HG02798 (cell line): ENCODE data around the gene SERTAD4.
"Not testable (repeated sequence)": the region's sequence is repeated elsewhere in the genome, so short reads cannot be mapped to it uniquely, and the experiment has no call there.

Source experiments
- ATAC-seq: cut with Tn5 transposase; IDR thresholded peaks from one replicate; pipeline ENCODE4 v1.9.1; 2021; ENCODE audit warnings: mild to moderate bottlenecking; ENCODE audit not compliant: unreplicated experiment, poor library complexity

Gene SERTAD4

DNA sequence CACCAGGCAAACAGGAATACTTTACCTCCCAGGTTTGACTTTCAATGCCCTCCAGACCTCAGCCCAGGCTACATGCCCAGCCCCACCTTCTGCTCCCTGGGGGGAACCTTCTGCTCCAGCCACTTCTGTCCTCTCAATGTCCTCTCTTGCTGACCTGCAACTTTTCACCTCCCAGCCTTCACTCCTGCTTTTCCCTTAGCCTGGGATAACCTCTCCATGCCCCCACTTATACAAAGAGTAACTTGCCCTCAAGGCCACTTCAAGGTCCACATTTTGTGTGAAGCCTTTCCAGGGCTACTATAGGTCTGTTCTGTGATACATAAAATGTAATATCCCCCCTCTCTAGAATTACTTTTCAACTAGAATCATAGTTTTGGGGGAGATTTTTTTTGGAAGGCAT, 21.7 kb downstream of the SERTAD4 start:
- ATAC-seq = no peak

DNA sequence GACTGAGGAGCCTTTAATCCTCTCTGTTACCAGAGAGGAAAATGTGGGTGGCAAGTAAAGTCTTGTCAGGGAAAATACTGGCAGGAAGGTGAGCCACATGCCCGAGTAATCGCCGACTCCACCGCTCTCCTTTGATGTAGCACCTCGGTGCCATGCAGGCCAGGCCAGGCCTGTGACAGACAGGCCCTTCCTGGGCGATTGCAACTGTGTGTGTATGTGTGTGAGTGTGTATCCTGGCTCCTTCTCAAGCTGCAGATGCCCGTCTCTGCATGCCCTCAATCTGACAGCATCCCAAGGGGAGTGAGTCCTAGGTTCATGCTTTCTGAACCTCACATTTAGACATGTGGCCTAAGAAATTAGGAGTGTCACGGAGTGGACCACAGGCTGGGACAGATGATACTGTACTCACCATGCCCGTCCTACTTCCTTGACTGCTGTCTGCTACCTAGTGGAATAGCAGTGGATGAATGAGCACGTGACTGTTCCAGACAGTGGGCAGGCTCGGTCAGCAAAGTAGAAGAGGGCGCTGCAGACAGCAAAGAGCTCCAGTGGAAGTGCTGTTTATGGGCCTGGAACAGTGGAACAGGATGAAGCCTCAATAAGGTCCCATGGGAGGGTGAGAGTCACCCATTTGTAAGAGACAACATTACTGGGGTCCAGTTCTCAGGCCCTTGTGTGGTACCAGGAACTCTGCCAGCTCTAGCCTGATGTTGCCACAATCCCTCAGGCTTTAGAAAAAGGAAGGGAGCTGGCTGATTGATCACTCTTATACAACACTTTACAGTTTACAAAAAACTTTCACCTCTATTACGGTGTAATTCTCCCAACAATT, 25.3 kb downstream of the SERTAD4 start:
- no peak for ATAC-seq

DNA sequence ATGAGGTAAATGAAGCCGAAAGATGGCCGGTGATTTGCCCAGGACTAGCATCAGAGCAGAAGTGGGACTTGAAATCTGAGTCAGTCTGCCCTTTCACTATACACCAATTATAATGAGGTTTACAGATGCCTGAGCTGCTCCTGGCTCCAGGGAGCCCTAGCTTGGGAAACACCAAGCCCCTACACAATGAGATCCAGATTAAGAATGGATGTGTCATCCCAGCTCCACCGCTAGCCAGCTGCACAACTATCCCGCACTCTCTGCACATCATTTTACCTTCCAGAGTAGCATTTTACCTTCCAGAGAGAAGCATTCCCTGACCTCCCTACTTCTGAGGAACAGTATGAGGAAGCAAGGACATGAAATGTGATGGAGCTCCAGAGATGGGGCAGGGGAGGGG, 27.0 kb downstream of the SERTAD4 start:
- ATAC-seq = no peak

DNA sequence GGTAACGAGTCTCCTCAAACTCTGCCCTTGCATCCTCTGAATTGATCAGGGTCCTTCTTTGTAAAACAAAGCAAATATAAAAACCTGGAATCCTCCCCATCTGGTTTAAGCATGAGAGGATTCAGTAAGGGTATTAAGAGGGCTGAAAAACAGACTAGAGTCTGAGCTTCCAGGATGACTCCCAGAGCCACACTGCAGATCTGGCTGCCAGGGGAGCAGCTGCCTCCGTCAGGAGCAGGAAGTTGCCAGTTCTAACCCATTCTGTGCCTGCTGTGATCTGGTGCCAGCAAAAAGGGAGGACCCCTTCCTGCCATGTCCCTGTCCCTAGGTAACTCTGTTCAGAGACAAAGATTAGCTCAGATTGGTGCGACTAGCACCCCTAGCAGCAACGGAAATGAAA, 27.5 kb downstream of the SERTAD4 start:
- no peak for ATAC-seq

DNA sequence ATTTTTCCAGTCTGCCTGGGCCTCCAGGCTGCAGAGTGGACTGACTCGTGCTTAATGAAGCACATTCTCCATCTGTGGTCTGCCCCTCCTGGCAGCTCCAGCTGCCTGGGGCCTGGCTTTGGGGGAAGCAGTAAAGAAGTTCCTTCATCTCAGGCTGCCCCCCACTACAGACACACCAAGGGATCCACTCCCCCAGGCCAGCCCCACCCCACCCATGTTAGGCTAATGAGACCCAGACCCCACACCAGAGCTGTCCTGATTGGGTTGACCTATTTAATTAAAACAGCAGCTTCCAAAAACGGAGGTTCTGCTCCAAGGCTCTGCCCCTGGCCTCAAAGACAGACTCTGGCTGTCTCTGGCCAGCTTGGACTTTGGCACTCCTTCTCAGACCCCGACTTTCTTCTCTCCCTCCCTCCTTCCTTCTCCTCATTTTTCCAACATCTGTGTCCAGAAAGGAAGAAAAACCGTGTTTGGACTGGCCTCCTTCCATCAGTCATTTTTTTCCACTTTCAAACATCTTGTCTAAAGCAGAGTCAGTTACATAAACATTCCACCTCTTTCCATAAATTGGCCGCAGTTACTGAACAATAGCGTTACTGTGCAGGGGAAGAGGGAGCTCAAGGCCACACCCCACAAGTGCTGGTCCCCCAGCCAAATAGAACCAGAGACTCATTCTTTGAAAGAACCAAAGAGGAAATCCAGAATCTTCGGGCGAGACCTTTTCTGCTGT, 29.7 kb downstream of the SERTAD4 start:
- no peak for ATAC-seq

DNA sequence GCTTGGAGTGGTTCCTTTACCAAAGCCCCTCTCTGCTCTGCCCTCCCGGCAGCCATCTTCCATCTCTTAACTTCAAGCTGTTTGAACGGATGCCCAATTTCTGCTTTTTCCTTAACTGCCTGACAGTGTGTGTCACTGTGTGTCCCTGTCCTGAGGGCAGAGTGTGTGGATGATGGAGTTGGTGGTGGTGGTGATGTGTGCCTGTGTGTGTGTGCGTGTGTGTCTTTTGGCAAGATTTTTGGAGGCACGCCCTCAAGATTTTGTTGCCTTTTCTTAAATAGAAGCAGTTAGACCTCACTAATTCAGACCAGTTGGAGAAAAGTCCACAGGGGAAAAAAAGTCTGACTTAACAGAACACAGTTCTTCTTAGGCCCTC, 30.3 kb downstream of the SERTAD4 start:
- no peak for ATAC-seq

DNA sequence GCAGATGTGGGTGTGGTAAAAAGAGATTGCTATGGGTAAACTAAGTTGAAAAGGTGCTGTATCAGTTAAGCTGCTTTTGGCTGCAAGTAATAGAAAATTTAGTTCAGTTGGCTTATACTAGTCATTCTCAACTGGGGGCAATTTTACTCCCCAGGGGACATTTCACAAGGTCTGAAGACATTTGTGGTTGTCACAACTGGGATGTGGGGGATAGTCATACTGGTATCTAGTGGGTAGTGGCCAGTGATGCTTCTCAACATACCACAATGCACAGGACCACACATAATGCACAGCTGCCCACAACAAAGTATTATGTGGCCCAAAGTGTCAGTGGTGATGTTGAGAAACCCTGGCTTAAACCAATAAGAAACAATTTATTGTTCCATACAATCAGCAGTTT, 31.4 kb downstream of the SERTAD4 start:
- no peak for ATAC-seq

DNA sequence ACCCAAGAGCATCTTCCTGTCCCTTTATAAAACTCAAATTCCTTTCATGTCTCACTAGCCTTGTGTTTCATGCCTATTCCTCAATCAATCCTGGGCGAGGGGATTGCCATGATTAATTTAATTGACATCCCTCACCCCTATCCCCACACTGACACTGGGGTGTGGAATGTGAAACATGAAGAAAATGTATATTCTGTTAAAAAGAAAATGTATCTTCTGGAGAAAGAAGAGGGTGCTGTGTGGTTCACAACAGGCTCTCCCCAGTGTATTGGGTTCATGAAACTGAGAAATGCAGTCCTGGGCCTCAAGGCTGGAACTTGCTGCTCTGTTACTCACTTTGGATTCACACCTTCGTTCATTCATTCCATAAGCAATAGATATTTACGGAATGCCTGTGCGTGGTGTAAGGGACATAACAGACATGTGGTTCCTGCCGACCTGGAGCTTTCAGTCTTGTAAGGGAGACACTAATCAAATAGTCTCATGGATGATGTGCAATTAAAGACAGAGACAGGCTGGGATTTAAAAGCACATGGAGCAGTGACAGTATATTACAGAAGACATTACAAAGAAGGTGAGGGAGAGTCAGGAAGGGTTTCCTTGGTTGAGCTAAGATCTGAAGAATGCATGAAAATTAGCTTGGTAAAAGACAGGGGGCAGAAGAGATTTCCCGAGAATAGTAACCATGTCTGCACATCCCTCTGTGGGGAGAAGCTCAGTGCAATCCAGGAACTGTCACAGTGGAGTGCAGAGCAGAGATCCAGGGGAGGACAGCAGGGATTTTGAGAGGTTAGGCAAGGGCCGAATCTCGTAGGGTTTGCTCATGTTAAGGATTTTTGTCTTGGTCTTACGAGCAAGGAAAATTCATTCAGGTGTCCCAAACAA, 32.1 kb downstream of the SERTAD4 start:
- no peak for ATAC-seq

DNA sequence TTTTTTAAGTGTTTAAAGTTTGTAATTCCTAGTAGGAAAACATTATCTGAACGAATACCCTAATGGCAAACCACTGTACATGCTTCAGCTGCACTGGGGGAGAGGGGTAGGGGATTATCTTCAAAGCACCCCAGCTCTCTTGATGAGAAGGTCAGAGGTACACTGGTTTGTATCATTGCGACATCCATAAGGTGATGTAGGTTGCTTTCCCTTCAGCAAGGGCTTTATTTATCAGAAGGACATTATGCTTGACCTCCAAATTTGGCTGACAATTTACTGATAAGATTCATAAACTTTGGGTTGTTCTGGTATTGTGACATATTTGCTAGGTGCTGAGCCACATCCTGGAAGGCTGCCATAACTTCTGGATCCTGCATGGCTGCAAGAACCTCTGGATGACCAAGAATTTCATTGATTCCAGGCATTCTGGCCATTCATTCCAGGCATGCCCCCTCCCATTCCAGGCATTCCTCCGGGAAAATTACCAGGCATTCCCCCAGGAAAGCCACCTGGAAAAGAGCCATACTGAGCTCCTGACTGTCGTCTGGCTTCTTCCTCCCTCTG, 32.9 kb downstream of the SERTAD4 start:
- not testable (repeated sequence) for ATAC-seq

DNA sequence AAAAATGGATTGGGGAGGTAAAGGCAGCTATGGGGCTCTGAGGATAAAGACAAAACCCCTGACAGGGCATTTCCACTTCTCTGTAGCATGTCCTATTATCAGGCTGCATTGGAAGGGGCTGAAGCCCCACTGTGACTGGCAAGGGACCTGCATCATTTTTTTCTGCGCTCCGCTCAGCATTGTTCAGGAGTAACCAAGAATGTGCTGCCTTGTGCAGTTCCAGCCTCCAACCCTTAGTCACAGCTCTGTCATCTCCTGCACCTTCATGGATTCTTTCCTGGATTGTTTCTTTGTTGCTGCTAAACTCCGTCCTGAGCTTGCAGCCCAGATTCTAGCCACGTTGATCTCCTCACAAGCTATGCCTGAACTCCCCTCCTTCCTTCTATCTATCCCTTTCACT, 37.4 kb downstream of the SERTAD4 start:
- ATAC-seq = no peak

DNA sequence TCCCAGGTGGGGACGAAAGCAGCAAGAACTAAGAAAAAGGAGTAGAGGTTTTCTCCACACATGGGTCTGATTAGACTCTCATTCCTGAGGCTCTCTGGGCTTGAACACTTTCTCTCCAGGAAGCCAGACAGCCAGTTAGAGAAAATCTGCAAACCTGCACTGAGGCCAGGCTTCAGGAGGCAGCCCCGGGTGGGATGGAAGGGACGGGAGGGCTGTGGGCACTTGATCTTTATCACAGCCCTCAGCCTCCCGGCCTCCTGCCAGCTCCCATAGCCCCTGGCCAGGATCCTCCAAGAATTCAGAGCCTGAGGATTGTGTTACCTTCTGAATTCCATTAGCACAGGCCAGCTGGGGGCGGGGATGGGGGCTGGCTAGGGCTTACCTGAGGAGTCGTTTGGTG, 40.1 kb downstream of the SERTAD4 start:
- no peak for ATAC-seq

DNA sequence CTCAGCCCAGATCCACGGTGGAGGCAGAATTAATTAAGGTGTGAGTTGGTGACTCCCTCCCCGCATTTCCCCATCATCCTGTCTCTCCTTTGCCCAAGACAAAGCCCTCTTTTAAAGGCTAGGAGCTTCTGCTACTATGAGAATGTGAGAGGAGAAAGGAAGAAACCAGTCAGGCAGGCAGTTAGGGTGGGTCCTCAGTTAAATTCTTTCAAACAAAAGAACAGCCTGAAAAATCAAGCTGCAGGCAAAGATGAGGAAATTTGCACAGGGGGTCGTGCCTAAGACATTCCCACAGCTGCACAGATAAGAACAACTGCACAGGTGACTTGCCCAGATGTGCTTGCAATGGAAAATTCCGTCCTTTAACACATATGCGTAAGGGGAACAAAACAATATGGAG, 47.6 kb downstream of the SERTAD4 start:
- no peak for ATAC-seq

DNA sequence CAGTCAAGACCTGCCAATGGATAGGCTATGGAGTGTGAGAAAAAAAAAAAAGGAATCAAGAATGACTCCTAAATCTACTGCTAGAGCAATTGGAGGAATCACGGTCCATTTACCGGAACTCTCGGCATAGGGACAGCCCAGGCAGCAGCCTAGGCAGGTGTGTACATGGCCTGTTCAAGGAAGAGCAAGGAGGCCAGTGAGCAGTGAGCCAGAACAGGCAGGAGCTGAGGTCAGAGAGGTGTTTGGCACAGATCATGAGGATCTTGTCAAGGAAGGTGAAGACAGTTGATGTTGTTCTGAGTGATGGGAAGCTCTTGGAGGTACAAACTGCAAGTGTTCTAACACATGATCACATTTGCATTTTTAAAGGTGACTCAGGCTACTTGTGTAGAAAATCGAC, 55.5 kb downstream of the SERTAD4 start:
- ATAC-seq = no peak

DNA sequence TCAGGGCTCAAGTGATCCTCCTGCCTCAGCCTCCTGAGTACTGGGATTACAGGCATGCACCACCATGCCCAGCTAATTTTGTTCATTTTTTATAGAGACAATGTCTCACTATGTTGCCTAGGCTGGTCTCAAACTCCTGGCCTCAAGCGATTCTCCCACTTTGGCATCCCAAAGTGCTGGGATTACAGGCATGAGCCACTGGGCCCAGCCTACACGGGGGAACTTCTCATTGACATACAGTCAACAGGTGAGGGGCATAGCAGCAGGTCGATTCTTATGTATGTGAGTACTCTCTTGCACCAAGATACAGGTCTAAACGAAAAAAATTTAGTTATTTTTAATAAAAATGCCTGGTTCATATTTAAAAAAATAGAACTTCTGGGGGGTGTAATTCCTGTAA, 56.7 kb downstream of the SERTAD4 start:
- no peak for ATAC-seq

DNA sequence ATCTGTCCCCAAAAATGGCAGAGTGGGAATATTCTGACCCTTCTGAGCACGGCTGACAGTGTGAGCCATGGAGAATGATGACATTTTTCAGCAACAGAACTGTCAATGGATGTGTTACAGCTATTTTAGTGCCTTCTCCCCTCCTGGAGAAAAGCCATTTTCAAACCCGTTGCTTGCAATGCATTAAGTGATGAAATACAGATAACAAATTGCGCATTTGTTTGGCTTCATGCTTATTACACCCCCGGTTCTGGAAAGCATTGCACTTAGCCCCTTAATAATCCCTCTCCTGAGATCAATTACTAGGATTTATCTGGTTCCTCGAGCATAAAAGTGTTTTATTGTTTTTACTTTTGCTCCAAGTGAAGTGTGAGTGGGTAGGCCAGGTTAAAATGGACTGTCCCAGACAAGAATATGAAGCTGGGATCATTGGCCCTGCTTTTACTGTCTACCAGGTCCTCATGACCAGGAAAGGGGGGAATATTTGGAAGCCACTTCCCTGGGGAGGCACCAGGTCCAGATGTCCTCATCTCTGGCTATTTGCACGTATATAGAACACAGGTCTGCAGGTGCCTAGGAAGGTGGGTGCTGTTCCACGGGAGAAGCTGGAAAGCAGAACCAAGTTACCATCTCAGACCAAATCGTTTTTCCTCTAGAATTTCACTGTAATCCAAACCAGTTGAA, 58.6 kb downstream of the SERTAD4 start:
- ATAC-seq = no peak

DNA sequence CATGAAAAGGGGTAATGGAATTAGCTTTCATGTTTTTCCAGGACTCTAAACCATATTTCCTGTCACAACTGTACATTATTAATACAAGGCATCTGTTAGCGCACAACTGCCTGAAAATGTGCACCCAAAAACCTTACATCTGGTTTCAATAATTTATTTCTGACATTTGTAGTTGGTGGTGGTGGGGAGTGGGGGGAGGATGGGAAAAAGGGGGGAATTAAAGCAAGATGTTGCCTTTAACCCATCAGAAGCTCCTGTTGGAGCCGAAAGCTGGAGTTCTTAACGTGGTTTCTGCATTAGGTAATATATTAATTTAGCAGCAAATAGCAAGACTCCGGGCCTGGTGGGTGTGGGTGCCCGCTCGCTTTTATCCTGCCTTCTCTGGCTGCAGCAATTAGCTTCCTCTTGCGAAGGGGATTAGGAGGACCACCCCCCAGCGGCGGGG, 59.2 kb downstream of the SERTAD4 start:
- no peak for ATAC-seq

DNA sequence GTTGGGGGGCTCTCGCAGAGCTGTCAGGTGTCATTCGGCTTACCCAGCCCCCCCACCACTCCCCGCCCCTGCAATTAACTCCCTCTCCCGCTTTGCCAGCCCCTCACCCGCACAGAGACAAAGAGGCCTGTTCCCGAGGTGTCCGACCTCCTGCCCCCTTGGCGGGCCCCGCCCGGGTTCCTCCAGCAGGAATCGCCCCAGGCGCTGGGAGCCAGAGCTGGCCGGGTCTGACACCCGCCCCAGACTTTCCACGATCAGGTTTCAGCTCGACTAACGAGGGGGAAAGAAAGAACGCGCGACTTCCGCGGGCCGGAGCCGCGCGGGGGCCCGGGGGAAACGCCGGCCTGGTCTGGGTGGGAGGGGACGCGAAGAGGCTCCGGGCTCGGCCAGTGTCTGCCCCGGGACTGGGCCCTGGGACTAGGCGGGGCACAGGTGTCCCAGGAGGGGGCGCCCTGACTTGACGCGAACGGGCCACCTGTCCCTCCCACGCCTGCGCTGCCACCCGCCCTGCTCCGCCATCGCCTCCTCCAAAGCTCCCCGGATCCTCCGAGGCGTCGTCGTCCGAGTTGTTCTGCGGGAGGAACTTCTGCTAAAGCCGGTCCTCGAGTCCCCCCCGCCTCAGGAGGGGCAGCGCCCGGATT, 59.8 kb downstream of the SERTAD4 start:
- ATAC-seq = peak; percentile 82

DNA sequence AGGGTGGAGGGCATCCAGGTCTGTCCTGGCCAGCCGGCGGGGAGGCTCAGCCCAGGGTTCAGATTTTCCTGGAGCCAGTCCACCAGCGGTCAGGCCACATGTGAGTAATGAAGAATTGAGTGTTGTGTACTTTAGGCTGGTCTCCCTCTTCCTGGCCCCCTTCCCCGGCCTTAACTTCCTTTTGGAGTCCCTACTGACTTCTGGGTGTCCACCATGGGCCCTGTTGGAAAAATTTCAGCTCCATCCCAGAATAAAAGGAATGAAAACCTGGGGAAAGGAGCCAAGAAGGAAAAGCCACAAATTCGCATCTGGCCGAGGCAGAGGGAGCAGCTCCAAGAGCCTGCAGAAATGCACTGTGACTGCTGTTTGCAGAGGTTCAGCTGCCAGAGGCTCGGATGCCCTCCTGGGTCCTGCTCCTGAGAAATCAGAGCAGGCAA, 60.6 kb downstream of the SERTAD4 start:
- ATAC-seq = no peak

DNA sequence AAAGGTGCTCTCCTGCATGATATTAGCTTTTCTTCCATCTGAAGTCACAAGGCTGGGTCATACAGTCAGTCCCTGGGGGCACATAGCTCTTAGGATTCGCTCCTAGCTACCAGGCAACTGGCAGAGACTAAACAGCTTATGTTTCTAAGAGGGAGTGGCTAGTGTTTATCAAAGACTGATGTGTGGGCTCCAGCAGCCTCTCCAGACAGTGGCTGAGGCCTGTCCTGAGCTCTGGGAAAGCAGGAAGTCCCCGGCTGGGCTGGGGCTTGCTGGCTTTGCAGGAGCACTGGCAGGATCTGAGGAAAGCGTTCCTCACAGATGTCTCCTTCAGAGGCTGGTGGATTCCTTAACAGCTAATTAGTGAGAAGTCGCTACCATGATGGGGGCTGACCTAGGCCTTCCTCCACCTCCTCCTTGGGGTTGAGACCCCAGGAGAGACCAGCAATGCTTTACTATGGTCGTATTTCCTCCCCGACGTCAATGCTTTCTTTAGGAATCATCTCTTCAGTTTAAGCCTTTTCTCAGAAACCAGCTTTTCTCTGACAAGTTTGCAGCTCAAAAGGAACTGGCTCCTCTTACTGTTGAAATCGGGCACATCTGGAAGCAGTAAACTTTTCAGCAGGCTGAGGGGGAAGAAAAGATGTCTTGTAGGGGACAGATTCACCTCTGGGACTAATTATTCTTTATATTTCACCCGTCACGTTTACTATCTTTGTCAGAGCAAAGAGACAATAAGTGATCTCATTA, 62.6 kb downstream of the SERTAD4 start:
- ATAC-seq = no peak
